ENCODE data around the gene CBFA2T3. TPM values are rescaled to one million over a fixed set of nuclear protein-coding genes. Genes with fewer than 3 reads are reported as not detected.

The CBFA2T3 gene
- total RNA-seq, 1 experiment from 2014 or later = 0.64 TPM

DNA sequence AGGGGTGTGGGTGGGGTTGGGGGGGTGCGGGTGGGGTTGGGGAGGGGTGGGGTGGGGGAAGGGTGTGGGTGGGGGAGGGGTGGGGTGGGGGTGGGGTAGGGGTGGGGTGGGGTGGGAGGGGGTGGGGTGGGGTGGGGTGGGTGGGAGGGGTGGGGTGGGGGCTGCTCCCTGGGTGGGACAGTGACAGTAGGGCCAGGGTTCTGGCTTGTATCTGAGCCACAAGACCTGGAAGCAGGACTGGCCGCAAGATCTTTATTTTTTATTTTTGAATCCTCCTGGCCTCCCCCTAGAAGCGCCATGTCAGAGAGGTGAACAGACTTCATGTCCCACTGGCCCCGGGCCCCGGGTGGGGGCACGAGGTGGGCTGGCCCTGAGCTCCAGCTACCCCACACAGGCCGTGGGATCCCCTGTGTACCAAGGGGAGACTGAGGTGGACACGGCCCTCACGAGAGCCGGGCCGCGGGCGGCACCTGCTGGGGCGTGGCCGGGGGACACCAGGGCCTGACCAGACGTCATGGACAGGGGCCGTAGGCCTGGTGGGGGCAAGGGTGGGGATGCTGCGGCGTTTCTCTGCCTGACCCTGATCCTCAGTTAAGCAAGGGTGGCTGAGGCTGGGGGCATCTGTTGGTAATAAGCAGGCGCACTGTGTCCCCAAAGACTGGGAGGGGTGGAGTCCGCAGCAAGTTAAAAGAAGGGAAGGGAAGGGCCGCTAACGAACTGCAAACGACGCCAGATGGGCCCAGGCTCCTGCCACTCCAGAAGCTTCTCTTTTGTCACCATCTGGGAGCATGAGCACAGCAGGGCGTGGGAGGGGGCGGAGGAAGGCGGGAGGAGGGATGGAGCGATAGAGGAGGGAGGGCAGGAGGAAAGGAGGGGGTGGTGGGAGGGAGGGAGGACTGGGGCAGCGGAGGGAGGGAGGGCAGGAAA is 88.3 kb downstream of the CBFA2T3 start:
- in situ Hi-C loops (cut with HindIII; ENCODE audit: low sequenced_read_pairs) = no loop called here
- DNase-seq (ENCODE audit: low spot score) = no peak

DNA sequence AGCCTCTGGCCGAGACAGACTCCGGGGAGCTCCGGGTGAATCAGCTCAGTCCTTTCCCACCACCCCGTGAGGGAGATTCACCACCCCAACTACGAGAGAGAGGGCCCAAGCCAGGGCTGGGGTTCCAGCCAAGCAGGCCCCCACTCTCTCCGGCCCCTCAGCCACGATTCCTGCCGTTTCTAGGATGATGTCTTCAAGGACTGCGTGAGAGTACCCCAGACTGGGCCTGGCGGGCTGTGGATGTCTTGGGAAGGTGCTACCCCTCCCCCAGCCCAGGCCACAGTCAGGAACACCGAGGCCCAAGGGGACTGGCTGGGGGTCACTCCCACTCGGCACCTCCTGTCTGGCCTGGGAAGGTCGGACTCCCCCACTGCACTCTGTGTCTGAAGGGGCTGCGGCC is 89.0 kb downstream of the CBFA2T3 start:
- DNase-seq (ENCODE audit: low spot score) = no peak
- in situ Hi-C loops (cut with HindIII; ENCODE audit: low sequenced_read_pairs) = no loop called here

DNA sequence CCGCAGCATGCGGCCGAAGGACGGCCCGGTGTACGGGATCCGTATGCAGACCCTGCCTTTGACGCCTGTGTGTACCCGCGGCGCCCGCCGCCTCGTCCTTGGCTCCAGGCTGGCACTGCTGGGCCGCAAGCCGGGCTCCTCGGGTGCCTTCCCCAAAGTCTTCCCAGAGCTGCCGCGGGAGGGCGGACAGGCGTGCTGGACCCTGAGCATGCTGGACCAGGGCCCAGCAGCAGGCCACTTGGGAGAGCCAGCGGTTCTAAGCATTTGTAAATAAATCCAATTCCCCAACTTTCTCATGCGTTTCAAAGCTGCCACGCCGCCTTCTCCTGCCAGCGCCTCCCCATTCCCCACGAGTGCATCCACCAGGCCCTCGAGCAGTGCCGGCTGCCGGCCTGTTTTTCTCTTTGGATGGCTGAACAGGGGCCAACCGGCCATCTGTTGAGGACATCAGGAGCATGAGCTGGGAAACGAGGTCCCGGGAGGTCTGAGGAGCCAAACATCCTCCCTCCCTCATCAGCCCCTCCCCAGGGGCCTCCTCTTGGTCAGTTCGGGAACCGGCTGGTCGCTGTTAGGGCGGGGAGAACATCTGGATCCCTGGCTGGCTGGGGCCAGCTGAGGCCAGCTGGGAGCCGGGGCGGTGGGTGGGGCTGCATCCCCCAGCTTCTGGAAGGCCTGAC is 90.0 kb downstream of the CBFA2T3 start:
- in situ Hi-C loops (cut with HindIII; ENCODE audit: low sequenced_read_pairs) = no loop called here
- peak; percentile 92 for DNase-seq (ENCODE audit: low spot score)

DNA sequence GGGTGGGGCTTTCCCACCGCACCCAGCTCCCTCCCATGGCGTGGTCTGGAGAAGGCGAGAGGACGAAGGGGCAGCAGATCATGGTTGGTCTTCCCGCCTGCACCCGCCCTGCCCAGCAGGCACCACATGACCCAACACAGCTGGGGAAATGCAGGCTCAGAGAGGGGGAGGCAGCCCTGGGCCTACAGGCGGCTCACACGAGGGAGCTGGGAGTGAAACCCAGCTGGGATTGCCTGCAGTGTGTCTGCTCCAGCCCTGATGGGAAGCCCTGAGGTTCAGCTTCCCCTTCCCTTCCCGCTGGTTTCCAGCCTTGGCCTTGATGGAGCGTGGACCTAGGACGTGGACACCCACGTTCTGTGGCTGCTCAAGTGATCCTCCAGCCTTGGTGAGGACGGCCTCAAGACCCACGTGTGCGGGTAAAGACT is 90.6 kb downstream of the CBFA2T3 start:
- DNase-seq (ENCODE audit: low spot score) = no peak
- in situ Hi-C loops (cut with HindIII; ENCODE audit: low sequenced_read_pairs) = no loop called here

DNA sequence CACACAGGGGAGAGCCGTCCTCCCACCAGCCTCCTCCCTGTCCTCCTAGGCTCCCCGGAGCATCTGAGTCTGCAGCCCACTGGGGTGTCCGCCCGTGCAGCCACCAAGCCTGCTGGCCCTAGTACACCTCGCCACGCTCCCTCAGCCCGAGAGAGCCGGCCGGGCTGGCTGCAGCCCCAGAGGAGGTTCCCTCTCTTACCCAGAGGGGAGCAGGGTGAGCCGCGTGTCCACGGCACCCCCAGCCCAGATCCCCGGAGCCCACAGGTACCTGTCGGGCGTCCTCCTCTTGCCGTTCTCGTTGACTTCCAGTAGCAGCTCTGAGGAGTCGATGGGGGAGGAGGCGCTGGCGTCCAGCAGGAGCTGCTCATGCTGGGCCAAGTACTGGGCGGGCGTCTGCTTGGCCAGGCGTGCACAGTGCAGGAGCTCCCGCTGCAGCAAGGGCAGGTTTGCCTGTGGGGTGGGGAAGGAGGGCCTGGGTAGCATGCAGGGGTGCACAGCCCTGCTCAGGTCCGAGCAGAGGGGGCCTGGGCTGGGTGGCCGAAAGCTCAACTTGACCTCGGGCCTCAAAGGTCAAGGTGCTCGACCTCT is 91.2 kb downstream of the CBFA2T3 start:
- in situ Hi-C loops (cut with HindIII; ENCODE audit: low sequenced_read_pairs) = no loop called here
- peak; percentile 85 for DNase-seq (ENCODE audit: low spot score)

DNA sequence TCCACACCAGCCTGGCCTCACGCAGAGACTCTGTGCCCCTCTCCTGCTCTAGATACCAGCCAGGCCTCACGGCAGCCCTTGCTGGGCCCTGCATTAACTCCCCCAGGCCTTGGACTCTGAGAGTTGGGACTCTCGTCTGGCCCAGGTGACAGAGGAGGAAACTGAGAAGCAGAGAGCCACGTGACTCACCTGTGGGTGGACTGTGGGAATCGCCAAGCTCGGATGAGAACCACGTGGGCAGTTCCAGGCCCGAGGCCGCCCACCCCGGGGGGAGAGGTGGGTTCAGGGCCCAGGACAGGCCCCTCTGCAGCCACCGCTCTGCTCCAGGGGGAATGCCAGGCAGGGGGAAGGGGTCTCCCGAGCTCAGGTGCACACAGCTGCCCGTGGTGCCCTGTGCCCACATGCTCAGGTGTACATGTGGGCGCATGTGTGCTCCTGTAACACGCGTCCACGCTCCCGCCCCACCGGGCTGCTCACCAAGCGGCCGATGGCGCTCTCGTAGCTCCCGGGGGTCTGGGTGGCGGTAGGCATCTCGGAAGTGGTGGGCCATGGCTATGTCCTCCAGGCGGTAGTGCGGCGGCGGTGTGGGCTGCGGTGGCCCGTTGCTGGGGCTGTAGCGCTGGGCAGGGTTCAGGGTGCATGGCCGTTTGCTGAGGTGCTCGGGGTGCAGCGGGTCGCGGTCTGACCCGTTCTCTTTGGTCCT is 92.3 kb downstream of the CBFA2T3 start:
- no peak for DNase-seq (ENCODE audit: low spot score)
- in situ Hi-C loops (cut with HindIII; ENCODE audit: low sequenced_read_pairs) = no loop called here

DNA sequence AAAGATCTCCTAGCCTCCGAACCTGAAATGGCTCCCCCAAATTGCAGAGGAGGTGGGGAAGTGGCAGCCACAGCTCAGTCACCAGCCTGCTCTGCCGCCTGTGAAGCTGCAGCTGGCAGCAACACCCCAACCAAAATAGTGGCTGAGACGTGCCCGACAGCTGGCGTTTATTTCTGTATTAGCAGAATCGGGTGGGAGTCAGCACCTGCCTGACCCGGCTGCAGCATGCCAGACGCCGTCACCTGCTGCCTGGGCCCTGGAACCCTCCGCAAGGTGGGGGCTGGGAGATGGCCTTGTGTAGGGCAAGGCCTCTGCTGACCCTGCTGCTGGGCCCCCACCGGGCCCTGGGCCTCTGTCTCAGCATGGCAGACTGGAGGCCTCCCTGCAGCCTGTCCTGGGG is 93.1 kb downstream of the CBFA2T3 start:
- in situ Hi-C loops (cut with HindIII; ENCODE audit: low sequenced_read_pairs) = no loop called here
- no peak for DNase-seq (ENCODE audit: low spot score)

DNA sequence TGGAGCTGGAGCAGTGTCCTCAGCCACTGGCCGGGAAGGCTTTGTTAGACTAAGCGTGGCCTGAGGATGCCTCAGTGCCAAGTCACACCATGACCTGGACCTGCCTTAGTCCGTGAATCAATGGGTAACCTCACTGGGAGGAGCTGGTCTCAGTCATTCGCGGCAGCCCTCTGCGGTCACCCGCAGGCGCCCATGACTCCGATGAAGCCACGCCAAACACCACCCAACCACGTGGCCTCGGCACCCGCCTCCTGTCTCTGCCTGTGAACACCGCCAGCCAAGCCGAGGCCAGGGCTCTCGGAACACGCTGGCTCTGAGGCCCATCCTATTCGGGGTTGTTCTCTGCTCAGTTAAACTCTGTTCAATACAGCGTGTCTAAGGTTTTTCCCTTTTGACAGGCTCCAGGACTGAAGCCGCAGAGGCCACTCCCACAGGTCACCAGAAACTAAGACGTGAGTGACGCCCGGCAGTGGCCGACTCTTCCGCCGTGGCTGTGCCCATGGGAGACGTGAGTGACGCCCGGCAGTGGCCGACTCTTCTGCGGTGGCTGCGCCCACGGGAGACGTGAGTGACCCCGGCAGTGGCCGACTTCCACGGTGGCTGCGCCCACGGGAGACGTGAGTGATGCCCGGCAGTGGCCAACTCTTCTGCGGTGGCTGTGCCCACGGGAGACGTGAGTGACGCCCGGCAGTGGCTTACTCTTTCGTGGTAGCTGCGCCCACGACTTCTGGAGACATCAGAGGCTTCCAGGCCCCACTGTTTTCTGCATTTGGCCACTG is 93.7 kb downstream of the CBFA2T3 start:
- in situ Hi-C loops (cut with HindIII; ENCODE audit: low sequenced_read_pairs) = no loop called here
- no peak for DNase-seq (ENCODE audit: low spot score)

DNA sequence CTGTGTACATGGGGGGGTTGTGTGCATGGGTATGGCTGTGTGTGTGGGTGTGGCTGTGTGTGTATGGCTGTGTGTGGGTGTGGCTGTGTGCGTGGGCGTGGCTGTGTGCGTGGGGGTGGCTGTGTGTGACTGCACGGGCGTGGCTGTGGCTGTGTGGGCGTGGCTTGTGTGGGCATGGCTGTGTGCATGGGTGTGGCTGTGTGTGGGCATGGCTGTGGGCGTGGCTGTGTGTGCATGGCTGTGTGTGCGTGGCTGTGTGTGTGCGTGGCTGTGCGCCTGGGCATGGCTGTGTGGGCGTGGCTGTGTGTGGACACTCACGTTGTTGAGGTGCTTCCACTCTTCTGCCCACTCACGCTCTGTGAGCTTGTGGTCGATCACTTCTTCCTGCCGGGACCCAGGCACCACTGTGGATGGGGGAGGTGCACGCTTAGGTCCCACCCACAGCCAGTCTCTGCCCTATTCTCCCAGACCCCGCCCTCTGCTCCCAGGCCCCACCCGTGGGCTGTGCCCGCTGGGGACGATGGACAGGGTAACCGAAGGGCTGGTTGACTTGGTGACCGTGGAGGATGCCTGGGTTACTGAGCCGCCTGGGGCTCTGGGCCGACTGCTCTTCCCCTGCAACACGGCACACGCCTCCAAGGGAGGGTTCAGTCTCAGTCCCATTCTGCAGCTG is 94.5 kb downstream of the CBFA2T3 start:
- DNase-seq (ENCODE audit: low spot score) = no peak
- in situ Hi-C loops (cut with HindIII; ENCODE audit: low sequenced_read_pairs) = no loop called here

DNA sequence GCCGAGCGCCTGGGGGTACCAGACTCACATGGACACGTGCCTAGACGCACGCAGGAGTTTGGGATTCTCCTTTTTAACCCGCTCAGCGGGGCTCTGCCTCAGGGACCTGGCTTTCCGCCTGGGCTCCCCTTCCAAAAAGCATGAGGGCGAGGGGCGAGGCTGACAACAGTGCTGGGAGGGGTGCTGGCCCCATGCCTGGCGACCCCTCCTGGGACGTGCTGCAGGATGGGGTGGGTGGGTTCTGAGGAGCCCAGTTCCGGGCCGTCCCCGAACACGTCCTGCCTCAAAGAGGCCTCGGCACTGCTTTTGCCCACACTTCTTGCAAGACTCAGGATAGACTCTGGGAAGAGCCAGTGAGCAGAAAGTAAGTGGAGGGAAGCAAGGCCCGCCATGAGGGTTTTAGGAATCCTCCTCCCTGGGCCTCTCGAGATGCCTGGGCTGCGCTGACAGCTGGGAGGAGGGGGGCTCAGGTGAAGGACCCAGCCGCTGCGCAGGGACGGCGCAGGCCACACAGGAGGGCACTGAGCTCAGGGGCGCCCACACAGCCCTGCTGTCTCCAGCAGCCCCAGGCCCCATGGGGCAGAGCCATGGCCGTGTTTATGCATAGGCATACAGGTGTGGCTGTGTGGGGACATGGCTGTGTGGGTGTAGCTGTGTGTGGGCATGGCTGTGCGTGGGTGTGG is 95.2 kb downstream of the CBFA2T3 start:
- in situ Hi-C loops (cut with HindIII; ENCODE audit: low sequenced_read_pairs) = no loop called here
- no peak for DNase-seq (ENCODE audit: low spot score)

DNA sequence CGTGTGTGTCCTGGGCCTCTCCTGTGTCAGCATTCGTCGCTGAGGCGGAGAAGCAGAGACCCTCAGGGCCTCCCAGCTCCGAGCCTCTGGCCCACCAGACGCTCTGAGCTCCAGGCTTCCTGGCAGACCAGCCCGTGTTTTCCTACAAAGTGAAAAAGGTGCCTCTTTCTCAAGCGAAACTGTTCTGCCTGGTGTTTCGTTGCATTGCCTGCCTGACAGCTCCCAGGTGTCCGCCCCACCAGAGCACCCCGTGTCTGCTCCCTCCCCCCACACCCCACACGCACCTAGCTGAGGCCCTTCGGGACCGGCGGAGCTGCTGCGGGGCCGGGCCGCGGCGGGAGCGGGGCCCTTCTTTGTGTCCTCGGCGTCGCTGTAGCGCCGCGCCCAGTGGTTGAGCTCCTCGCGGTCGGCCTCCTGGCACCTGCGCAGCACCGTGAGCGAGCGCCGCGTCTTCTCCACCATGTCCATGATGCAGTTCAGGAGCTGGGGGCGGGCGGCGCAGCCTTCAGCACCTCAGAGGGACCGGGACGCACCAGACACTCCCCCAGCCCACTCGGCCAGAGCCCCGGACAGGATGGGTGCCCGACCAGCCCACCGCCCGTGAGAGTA is 95.9 kb downstream of the CBFA2T3 start:
- no peak for DNase-seq (ENCODE audit: low spot score)
- in situ Hi-C loops (cut with HindIII; ENCODE audit: low sequenced_read_pairs) = no loop called here

DNA sequence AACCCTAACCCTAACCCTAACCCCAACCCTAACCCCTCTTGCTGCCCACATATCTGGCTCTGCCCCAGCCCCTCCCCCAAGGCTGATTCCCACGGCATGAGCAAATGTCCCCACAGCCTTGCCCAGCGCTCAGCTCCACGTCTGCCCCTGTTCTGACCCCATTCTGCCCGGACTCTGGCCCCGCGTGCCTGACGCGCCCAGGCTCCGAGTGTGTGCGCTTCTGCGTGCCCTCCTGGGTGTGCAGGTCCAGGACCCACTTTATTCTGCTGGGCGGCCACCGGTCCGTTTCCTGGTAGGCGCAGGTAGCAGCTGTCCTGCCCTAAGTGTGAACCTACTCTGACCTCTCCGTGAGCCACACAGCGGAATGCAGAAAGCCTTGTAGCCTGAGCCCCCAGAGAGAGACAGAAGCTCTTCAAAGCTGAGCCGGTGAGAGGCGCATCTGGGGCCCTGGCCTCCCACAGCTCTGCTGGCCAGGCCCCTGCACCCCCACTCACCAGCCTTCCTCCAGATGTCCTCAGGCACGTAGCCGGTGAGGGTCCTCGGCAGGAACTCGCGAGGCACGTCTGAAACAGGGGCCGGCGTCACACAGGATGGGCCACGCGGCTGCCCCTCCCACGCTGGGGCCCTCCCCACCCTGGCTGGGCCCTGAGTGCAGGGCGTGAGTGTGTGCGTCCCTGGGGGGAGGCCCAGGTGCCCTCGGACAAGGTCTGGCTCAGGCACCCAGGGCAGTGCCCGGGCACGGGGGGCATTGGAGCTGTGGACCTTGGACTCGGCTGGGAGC is 96.6 kb downstream of the CBFA2T3 start:
- DNase-seq (ENCODE audit: low spot score) = no peak
- in situ Hi-C loops (cut with HindIII; ENCODE audit: low sequenced_read_pairs) = no loop called here

DNA sequence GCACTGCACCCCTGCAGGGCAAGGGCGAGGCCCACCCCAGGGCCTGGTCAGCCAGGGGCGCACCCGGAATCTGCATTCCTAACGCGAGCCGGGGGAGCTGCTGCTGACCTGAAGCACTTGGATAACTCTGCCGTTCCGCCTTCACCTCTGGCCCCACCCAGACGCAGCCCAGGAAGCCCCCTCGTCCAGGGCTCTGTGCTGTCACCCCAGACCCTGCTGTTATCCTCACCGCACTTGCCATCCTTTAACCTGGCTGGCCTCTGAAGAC is 97.3 kb downstream of the CBFA2T3 start:
- in situ Hi-C loops (cut with HindIII; ENCODE audit: low sequenced_read_pairs) = no loop called here
- DNase-seq (ENCODE audit: low spot score) = no peak

DNA sequence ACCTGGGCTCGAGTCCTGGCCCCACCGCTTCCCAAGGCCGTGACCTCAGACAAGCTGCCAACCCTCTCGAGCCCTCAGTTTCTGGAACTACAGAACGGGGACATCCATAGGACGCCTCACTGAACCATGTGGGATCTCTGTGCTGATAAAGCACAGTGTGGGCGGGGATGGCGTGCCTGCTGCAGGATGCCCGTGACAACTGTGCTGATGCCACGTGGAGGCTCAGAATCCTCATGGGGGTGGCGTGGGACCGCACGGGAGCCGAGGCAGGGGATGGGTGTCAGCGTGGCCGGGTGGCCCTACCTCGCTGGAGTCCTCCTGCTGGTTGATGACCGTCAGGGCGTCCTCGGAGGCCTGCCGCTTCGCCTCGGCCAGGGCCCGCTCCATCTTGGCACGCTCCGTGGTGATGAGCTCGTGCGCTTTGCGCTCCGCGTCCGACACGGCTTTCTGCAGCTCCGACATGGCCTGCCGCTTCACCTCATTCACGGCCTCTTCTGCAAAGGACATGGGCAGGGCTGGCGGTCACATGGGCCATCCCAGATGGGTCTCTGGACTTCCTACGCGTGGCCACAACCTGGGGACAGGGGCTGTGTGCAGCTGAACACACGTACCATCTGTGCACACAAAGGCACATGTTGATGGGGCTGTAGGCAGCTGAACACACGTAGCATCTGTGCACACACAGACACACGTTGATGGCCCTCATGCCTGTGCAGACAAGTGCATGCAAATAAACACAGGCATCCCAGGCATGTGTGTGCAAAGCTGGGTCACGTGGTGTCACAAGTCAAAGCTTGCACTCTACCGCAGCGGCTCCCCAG is 97.8 kb downstream of the CBFA2T3 start:
- no peak for DNase-seq (ENCODE audit: low spot score)

DNA sequence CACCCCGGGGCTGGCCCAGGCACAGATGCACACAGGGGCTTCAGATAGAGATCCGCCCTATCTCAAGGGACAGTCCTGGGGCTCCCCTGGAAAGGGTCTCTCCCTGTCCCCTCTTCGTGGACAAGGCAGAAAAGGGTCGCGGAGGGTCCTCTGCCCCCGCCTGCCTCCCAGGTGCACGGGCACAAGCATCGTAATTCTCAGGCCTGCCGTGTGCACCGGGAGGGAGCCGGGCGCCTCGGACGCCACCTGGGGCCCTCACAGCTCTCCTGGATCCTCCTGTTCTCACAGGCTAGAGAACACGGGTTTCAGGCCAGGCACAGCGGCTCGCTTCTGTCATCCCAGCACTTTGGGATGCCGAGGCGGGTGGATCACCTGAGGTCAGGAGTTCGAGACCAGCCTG is 98.7 kb downstream of the CBFA2T3 start:
- DNase-seq (ENCODE audit: low spot score) = no peak
- in situ Hi-C loops (cut with HindIII; ENCODE audit: low sequenced_read_pairs) = no loop called here

More for the DNA sequence above, 97.8 kb downstream of the CBFA2T3 start:
- in situ Hi-C loops (cut with HindIII; ENCODE audit: low sequenced_read_pairs) = no loop called here

DNA sequence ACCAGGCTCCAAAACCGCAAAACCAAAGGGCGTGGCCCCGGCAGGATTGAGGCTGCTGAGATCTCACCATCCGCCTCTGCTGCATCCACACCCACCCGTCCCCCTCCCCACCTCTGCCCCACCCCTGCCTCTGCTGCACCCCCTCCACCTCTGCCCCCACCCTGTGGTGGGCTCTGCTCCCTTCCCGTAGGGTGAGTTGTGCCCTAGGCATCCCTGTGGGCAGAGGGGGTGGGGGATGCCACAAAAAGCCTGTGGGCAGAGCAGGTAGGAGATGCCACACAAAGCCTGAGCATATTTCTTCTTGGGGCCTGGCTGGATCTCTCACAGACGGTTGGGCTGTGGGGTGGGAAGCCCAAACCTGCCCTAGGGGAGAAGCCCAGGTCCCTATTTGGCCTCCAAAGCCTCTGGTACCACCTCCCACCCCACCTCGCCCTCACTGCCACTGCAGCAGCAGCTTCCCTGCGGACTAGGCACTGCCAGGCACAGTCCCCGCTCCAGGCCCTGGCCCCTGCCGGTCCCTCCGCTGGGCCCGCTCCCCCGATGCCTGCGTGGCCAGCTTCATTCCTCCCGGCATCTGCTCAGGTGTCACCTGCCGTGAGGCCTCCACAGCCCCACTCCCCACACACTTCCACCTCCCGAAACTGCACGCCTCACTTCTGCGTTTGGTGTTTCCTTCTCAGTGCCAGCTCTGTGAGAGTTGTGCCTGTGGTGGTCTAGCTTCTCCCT is 99.3 kb downstream of the CBFA2T3 start:
- in situ Hi-C loops (cut with HindIII; ENCODE audit: low sequenced_read_pairs) = no loop called here
- DNase-seq (ENCODE audit: low spot score) = no peak

Measured in G401 (cell line).